Progenitor cell of endocrine pancreas (in vitro differentiated cells): Measurements from ENCODE around the gene GLIS1. TPM values are rescaled to one million over a fixed set of nuclear protein-coding genes. Genes with fewer than 3 reads are reported as not detected.
"Not testable (repeated sequence)": the region's sequence is repeated elsewhere in the genome, so short reads cannot be mapped to it uniquely, and the experiment has no call there.

Experiments
- DNase-seq: peaks from one replicate; pipeline ENCODE4 v3.0.0; 2021; ENCODE audit warnings: low spot score; ENCODE audit not compliant: unreplicated experiment
- H3K27ac Mint-ChIP-seq: 2 replicates; pipeline ENCODE4 v1.8.0; 2021; ENCODE audit warnings: mild to moderate bottlenecking, moderate library complexity, mixed read lengths
- H3K27me3 Mint-ChIP-seq: 2 replicates; pipeline ENCODE4 v1.8.0; 2021; ENCODE audit warnings: mixed read lengths
- H3K36me3 Mint-ChIP-seq: 2 replicates; pipeline ENCODE4 v1.8.0; 2022; ENCODE audit warnings: mixed read lengths; ENCODE audit not compliant: insufficient read depth
- H3K4me1 Mint-ChIP-seq: 2 replicates; pipeline ENCODE4 v1.8.0; 2021; ENCODE audit warnings: low read depth, mixed read lengths
- H3K4me3 Mint-ChIP-seq: 2 replicates; pipeline ENCODE4 v1.8.0; 2021; ENCODE audit warnings: low read depth, mild to moderate bottlenecking, moderate library complexity, mixed read lengths
- H3K9me3 Mint-ChIP-seq: 2 replicates; pipeline ENCODE4 v1.8.0; 2021; ENCODE audit warnings: low read depth, mixed read lengths
- total RNA-seq: library from RNA; stranded (reverse); gene quantifications from 2 replicates; pipeline ENCODE4 v1.2.1, GENCODE V29; 2021
- TF ChIP-seq, protein P1 (sequence below): fragments of 200-600 bp; sonication (generic); IDR thresholded peaks from one replicate; pipeline ENCODE4 v1.5.0; 2021; ENCODE audit warnings: antibody characterized with exemption, mild to moderate bottlenecking; ENCODE audit not compliant: unreplicated experiment

Gene GLIS1
- total RNA-seq, 1 donor from 2014 or later: not detected

DNA sequence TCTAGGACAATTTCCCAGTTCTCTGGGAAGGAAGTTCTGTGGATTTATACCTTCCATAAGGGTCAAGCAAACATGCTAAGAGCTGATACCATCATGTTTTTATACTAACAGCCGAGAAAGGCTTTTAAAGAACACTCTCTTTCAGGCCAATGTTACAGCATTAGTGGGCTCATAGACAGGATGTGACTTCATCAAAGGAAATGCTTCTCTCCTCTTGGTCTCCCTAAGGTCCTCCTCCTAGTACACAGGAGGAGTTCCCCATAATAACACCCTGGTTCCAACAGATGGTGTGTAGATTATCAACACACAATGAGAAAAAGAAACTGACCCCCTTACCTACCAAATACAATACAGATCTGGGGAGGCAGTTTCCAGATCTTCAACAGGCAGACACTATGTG is 26.7 kb upstream of the GLIS1 start:
- Mint-ChIP-seq H3K36me3 (no peaks in the 10 kb centered on the region), H3K9me3 (no peaks in the 10 kb centered on the region), H3K27me3 (no peaks in the 10 kb centered on the region), H3K4me3 (no peak overlapping the region), H3K27ac (no peak overlapping the region), H3K4me1 (no peaks in the 10 kb centered on the region)
- DNase-seq: no peak
- TF ChIP-seq, protein P1, sequence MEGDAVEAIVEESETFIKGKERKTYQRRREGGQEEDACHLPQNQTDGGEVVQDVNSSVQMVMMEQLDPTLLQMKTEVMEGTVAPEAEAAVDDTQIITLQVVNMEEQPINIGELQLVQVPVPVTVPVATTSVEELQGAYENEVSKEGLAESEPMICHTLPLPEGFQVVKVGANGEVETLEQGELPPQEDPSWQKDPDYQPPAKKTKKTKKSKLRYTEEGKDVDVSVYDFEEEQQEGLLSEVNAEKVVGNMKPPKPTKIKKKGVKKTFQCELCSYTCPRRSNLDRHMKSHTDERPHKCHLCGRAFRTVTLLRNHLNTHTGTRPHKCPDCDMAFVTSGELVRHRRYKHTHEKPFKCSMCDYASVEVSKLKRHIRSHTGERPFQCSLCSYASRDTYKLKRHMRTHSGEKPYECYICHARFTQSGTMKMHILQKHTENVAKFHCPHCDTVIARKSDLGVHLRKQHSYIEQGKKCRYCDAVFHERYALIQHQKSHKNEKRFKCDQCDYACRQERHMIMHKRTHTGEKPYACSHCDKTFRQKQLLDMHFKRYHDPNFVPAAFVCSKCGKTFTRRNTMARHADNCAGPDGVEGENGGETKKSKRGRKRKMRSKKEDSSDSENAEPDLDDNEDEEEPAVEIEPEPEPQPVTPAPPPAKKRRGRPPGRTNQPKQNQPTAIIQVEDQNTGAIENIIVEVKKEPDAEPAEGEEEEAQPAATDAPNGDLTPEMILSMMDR: no peak

DNA sequence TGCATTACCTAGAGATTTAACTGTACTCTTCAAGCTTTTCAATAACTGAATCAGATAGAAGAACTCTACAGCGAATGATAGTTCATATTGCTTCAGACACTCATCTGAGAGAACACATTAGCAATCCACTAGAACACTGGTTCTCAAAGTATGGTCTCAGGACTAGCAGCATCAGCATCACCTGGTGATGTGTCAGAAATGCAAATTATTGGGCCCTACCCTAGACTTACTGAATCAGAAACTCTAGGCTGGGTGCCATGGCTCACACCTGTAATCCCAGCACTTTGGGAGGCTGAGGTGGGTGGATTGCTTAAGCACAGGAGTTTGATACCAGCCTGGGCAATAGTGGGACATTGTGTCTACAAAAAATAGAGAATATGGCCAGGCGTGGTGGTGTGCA is 24.9 kb upstream of the GLIS1 start:
- Mint-ChIP-seq H3K9me3 (peaks cover 5% of the 10 kb centered on the region), H3K36me3 (peaks cover 4% of the 10 kb centered on the region), H3K27me3 (no peaks in the 10 kb centered on the region), H3K27ac (peak overlapping the region; percentile 81), H3K4me3 (no peak overlapping the region), H3K4me1 (no peaks in the 10 kb centered on the region)
- no peak for DNase-seq
- TF ChIP-seq, protein P1: no peak

DNA sequence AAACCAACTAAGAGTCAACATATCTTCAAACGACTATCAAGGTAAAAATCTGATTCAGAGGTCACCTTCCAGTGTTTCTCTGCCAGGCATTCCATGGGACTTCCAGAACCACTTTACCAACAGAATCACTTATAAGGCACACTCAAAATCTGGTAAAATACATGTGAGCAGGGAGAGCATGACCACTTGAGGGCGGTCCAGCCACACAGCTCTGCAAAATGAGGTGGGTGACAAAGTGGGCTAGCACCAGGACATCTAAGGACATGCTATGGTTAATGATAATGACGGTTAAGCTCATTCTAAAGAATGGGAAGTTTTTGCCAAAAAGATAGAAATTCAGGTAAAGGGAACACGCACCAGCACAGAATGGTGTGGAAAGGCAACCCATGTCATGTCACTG is 24.5 kb upstream of the GLIS1 start:
- Mint-ChIP-seq H3K9me3 (peaks cover 5% of the 10 kb centered on the region), H3K36me3 (peaks cover 4% of the 10 kb centered on the region), H3K27ac (peak overlapping the region; percentile 3), H3K4me3 (no peak overlapping the region), H3K4me1 (no peaks in the 10 kb centered on the region), H3K27me3 (no peaks in the 10 kb centered on the region)
- TF ChIP-seq, protein P1: no peak
- DNase-seq: no peak

DNA sequence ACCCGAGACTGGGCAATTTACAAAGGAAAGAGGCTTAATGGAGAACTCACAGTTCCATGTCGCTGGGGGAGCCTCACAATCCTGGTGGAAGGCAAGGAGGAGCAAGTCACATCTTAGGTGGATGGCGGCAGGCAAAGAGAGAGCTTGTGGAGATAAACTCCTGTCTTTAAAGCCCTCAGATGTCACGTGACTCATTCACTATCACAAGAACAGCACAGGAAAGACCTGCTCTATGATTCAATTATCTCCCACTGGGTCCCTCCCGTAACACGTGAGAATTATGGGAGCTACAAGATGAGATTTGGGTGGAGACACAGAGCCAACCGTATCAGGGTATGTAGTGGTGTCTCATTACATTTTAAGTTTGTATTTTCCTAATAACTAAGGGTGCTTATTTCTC is 21.5 kb upstream of the GLIS1 start:
- not testable (repeated sequence) for H3K36me3 Mint-ChIP-seq, H3K9me3 Mint-ChIP-seq, H3K27me3 Mint-ChIP-seq, H3K4me3 Mint-ChIP-seq, H3K4me1 Mint-ChIP-seq, DNase-seq, H3K27ac Mint-ChIP-seq

DNA sequence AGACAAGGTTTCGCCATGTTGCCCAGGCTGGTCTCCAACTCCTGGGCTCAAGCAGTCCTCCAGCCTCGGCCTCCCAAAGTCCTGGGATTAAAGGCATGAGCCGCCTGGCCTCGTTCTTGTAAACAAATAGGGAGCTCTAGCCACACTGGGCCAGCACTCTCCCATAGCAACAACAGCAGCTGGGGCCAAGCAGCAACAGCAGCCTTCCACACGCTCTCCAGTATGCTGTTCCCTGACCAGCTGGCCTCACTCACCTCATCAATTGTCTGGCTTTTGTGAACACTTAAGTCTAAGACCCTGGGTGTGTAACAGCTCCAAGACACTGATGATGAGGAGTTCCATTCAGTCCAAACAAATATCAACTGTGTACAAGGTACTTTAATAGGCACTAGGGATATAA is 16.9 kb upstream of the GLIS1 start:
- Mint-ChIP-seq H3K27me3 (peaks cover 8% of the 10 kb centered on the region), H3K9me3 (peaks cover 5% of the 10 kb centered on the region), H3K4me1 (peaks cover 2% of the 10 kb centered on the region), H3K4me3 (no peak overlapping the region), H3K27ac (no peak overlapping the region), H3K36me3 (peaks cover 4% of the 10 kb centered on the region)
- TF ChIP-seq, protein P1: no peak
- no peak for DNase-seq

DNA sequence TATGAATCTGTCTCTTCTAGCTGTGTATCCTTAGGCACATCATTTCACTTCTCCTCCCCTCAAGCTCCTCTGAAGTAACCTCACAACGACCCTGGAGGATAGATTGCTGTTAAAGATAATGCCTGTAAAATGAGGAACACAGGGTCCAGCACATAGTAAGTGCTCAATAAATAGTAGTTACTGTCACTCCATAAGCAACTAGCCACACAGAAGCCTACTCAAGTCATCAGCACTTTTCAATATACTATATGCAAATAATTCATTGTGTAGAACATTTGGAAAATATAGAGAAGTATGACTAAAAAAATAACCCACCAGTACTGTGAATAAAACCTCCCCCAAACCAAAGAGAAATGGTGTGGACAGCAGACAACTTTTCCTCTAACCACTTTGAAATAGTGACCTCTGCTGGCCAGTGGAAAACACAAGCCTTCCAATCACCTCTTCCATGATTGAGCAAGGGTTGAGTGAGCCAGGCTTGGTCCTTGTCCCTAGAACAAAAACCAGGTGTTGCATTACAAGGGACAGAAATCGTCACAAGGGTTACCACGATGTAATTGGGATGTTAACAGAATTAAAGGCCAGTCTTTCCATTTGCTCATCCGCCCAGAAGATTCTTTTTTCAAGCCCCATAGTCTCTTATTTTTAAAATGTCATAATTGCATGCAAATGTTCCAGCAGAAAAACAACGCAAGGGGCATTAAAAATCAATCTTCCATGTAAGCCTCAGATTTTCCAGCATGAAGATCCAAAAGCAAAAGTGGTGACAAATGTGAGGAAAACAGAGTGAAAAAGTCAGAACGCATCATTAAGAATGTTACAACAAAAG is 15.7 kb upstream of the GLIS1 start:
- TF ChIP-seq, protein P1: peak; percentile 65
- H3K27me3 Mint-ChIP-seq: peaks cover 15% of the 10 kb centered on the region
- no peaks in the 10 kb centered on the region for H3K36me3 Mint-ChIP-seq
- no peak overlapping the region for H3K4me3 Mint-ChIP-seq
- no peaks in the 10 kb centered on the region for H3K9me3 Mint-ChIP-seq
- no peak overlapping the region for H3K27ac Mint-ChIP-seq
- no peak for DNase-seq
- peaks cover 2% of the 10 kb centered on the region for H3K4me1 Mint-ChIP-seq
